ENCODE measurements around the gene MAEL.

Gene MAEL

GRCh38 chr1:166988974-166989515 is at the start of gene MAEL:
TSS of gene MAEL (plus strand) at chr1:166989280. CDS start at chr1:166989353, 73 bp downstream.
- no peak for DNase-seq (ENCODE audit: low spot score)

DNA sequence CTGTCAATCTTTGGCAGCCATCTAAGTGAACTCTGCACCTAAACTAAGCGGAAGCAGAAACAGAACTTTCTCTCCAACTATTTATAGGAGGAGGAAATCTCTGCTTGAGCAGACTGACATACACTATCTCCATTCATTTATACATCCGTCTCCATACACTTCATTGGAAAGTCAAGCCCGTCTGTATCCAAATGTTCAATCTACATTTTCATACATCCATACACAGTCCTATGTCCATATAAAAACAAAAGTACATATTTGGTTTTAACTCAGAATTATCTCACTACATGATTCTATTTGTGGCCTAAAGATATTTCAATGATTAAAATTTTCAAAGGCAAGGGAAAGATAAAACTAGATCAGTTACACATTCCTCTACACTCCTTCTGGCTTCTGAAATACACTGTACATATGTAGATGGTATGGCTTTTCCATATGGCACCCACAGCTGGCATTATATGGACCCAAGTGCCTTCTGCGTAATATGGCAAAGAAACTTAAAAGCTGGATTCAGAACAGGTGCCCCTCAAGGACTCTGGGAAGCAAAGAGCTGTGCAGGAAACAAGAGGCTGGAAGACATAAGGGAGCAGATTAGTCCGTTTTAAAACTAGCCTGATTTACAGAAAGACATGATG is 49.2 kb upstream of the MAEL start:
- no peak for DNase-seq (ENCODE audit: low spot score)

GRCh38 chr1:166944186-166944967 is 44.7 kb upstream of the MAEL start:
- no peak for DNase-seq (ENCODE audit: low spot score)

DNA sequence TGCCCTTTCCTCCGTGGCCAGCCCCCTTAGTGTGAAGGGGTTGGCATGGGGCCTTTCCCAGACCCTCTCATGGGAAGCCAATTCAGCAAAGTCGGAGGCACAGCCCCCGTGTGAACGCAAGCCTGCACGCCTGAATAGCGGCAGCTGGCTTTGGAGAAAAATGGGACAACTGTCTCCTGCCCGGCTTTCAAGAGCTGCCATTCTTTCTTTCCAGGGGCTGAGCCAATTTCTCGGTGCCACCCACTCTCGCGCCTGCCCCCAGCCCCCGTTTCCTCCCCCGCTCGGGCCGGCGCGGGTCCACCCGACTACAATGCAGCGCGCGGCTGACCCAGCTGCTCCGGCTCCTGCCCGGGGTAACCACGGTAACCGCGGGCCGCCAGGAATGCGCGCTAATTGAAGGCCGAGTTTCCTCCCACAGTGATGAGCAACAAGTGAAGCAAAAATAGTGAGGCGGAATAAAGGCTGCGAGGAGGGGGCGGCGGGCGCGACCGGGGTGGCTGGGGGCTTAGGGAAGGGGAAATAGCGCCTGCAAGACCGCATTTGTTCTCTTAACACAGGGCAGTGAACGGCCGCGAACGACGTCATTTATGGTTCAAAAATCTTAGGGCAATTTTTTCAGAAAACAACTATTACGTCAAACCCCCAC is 41.6 kb upstream of the MAEL start:
- peak; percentile 57 for DNase-seq (ENCODE audit: low spot score)

GRCh38 chr1:166948856-166949350 is 40.2 kb upstream of the MAEL start:
- no peak for DNase-seq (ENCODE audit: low spot score)

DNA sequence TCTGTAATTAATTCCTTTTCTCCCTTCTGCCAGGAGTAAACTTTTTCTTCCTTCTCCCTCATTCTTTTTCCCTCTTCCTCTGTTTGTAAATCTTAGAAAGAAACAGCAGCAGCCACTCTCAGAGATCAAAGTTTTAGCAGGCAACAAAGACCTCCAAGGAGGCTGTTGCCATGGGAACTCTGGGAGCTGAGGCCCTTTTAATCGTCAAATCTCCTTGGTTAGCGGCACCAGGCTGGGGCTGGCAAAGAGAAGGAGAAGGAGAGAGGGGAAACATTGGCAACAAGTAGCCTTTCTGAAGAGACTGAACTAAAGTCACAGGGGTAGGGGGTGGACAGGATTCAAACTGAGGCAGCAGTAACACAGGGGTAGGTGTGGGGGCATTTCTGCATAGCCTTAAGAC is 38.9 kb upstream of the MAEL start:
- no peak for DNase-seq (ENCODE audit: low spot score)

GRCh38 chr1:166951050-166951449 is 38.0 kb upstream of the MAEL start:
- DNase-seq (ENCODE audit: low spot score), result no peak

DNA sequence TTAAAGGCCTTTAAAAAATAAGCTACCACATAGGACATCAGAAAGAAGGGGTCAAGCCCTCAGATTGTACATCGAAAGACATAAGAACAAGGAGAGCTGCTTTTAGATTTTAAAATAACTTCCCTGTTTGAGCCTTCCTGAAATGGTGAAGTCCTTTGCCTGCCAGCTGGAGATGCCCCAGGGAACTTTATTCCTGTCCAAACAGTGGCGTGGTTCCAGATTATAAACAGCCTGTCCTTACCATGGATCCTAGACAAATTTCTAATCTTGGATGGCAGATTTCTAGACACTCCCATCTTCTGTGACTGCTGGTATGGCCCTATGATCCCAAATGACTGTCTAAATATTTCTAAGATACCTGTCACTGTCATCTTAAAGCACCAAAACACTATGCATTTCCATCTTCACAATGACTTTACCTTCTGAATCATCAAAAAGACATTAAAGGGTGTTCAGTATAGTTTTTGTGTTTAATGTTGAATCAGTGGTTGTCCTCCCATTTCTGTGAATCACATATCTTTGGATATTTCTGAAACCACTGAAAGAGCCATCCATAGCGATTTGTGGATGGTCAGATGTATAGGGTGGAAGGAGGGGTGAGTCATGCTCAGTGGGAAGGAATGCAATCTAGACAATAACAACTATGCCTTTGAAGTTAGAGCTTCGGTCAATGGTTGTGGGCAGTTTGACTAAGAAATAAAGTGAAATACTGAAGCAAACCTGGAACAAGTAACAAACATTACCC is 36.9 kb upstream of the MAEL start:
- DNase-seq (ENCODE audit: low spot score), result peak; percentile 74

GRCh38 chr1:166953491-166953890 is 35.6 kb upstream of the MAEL start:
- no peak for DNase-seq (ENCODE audit: low spot score)

DNA sequence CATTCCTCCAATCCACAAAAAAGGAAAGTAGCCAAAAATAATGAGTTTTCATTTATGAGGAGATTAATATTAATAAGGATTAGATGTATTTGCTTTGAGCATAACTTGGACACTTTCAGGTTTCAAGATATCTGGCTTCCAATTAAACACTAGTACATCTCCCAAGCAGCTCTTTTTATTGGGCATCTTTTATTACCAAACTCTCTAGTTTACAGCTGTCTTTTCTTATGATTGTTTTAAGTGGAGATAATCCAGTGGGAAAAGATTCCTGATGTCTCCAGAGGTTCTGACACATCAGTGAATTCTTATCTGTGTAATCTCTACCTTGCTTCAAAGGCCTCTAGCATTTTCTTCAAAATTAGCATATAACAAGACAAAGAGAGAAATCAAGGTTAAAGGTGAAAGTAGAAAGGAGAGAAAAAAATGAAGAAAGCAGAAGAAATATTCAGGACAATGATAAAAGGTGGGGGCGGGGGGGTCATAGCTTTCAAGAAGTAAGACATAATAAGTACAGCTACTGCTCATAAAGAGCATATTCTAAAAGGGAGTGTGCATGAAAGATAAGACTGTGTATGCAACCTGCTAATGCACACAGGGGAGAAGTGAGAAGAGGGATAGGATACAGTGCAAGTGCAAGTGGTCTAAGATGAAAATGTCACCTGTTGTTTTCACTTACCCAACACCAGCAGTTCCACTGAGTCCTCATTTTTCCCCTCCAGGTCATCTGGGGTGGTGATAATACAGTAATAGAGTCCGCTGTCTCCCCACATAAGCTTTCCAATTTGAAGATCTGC is 32.8 kb upstream of the MAEL start:
- no peak for DNase-seq (ENCODE audit: low spot score)

DNA sequence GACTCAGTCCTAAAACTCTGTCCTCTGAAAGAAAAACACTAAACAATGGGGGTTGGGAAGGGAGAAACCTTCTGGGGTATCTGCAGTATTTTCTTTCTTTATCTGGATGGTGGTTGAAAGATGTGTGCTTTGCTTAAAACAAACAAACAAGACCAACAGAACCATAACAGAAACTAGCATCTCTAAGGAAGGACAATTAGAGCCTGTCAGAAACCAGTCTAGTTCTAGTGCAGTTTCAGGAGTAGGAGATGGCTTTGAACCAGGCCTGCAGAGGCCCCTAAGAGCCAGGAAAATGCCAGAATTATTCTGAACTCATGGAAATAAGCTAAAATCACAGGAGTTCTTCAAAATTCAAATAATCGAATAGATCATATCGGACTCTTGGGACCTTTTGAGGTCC is 32.2 kb upstream of the MAEL start:
- no peak for DNase-seq (ENCODE audit: low spot score)

DNA sequence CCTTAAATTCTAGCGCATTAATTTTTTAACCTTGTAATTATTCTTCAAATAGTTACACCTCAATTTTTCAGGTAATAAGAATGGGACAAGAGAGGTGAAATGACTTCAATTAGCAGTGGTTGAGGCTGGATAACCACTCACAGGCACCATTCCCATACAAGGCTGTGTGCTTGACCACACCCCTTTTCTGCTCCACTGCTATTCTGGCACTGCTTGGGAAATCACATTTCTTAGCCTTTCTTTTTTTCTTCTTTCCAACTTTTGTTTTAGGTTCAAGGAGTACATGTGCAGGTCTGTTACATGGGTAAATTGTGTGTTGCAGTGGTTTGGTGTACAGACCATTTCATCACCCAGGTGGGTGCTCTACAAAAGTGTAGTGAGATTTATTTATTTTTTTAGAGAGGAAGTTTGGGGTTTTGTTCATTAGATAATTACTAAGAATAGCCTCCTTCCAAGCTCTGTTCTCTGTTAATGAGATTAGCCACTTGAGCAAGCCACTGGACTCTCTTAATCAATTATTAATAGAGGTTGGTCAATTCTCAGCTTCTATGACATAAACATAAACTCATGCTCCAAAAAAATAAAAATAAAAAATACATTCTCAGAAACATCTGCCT is 28.1 kb upstream of the MAEL start:
- DNase-seq (ENCODE audit: low spot score), result no peak

GRCh38 chr1:166969074-166969677 is 19.9 kb upstream of the MAEL start:
- no peak for DNase-seq (ENCODE audit: low spot score)

DNA sequence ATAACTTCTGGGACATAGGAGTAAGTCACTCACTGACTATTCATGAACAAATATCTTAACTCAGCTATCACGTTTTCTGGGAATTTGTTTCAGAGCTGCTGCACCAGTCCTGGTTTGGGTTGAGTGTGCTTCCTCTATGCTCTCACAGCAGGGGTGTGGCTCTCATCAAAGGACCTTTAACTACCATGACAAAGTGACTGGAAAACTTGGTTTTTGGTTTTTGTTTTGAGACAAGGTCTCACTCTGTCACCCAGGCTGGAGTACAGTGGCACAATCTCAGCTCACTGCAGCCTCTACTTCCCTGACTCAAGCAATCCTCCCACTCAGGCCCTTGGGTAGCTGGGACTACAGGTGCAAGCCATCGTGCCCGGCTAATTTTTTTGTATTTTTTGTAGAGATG is 17.8 kb upstream of the MAEL start:
- DNase-seq (ENCODE audit: low spot score), result no peak

DNA sequence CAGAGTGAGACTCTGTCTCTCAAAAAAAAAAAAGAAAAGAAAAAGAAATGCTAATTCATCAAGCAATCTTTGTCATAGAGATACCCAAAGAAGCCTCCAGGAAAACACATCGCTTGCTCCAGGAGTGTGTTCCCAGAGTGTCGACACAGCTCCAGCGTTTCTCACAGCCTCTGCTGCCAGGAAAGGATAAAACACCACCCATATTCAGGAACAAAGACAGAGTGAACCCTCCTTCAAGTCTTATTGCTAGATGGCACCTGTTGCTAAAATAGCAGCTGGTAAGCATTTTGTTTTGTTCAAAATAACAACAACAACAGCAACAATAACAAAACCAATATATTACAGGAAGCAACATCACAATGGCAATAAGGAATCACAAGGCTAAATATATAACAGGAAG is 16.9 kb upstream of the MAEL start:
- no peak for DNase-seq (ENCODE audit: low spot score)

GRCh38 chr1:166972826-166973225 is 16.3 kb upstream of the MAEL start:
- DNase-seq (ENCODE audit: low spot score), result no peak

- no peak for DNase-seq (ENCODE audit: low spot score)
These were observed 14.3 kb upstream of the MAEL start for GRCh38 chr1:166974647-166975345.

DNA sequence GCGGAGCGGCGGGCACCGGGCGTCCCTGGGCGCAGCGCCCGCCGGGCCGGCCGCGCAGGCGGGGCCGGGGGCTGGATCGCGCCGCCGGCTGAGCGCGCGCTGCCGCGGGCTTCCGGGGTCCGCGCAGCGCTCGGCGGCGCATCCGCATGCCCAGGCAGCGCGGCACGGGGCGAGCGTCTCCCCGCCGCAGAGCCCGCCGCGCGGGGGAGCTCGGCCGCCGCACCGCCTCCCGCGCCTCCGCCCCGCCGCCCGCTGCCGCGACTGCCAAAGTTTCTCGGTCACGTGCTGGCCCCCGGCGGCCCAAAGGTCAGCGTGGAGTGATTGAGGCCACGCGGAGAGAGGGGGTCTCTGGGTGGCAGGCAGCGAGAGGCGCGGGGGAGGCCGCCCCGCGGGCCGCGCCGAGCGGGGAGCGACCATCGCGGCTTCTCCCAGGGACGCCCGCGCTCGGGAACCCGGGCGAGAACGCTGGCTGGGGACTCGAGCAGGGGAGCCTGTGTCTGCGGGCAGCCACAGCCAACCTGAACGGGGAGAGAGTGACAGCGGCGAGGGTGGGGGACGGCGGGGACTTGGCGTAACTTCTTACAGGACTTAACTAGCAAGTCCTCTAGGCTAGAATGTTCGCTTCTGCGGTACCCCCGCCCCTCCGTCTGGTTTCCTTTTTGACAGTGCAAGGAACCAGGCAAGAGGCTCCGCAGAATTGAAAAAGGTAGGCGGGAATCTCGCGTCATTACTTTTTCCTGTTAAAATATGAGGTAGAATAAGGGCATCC is 13.5 kb upstream of the MAEL start, which contains the start of gene ILDR2:
ILDR2 (minus strand) TSS at position 180 of the 769 bp plus-strand sequence. CDS start 272 bp downstream, outside the sequence.
- no peak for DNase-seq (ENCODE audit: low spot score)

DNA sequence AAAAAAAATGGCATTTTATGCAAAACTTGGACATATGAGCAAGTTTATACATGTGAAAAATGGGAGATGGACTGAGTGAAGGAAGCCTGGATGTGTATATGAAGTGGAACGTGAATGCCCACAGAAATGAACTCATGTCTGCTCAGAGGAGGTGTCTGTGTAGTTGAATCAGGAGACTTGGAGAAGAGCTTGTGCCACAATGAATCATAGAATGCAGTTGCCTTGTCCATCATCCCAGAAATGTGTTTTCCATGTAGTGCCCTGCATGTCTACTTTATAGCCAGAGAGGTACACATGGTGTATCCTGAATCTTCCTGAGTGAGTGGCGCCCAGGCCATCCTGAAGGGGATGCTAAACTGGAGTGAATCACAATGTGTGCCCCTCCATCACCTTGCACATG is 11.1 kb upstream of the MAEL start:
- DNase-seq (ENCODE audit: low spot score), result no peak

All from COLO829 (cell line).